ENCODE data around the gene PHF20. TPM values are rescaled to one million over a fixed set of nuclear protein-coding genes. Genes with fewer than 3 reads are reported as not detected.

The PHF20 gene
- total and polyA plus RNA-seq, 2 of the 13 experiments (the other 11 are each of a cell fraction or from before 2014, with no cell fraction given), result 22.8 to 34.1 TPM

GRCh38 chr20:35768731-35769664 lies 2.8 kb upstream of the PHF20 start (continued):
- TF ChIP-seq HMGXB3 (CRISPR knock-in tag; IDR thresholded peaks at IDR 0.05; ENCODE audit: borderline replicate concordance), result peak; percentile 79; the same call in 1 of the 2 replicates
- TF ChIP-seq E2F1 (CRISPR knock-in tag; IDR thresholded peaks at IDR 0.05), result no peak
- TF ChIP-seq MED1 (CRISPR knock-in tag; IDR thresholded peaks at IDR 0.05), result peak; percentile 44; the same call in 1 of the 2 replicates
- TF ChIP-seq ETV5 (CRISPR knock-in tag; IDR thresholded peaks at IDR 0.05; ENCODE audit: borderline replicate concordance), result no peak; the same call in 1 of the 2 replicates
- TF ChIP-seq ZNF614 (CRISPR knock-in tag; IDR thresholded peaks at IDR 0.05; ENCODE audit: borderline replicate concordance), result peak; percentile 42; the same call in 1 of the 2 replicates
- no peak for TF ChIP-seq PAX8 (CRISPR knock-in tag; IDR thresholded peaks at IDR 0.05; ENCODE audit: borderline replicate concordance)
- peak; percentile 29; the same call in 1 of the 2 replicates for TF ChIP-seq NCOA2 (CRISPR knock-in tag; IDR thresholded peaks at IDR 0.05)
- no peak for TF ChIP-seq ZNF264 (CRISPR knock-in tag; IDR thresholded peaks at IDR 0.05)
- TF ChIP-seq ZBED4 (CRISPR knock-in tag; IDR thresholded peaks at IDR 0.05; ENCODE audit: borderline replicate concordance), result no peak
- no peak for TF ChIP-seq ZNF563 (CRISPR knock-in tag; IDR thresholded peaks at IDR 0.05)
- TF ChIP-seq ZKSCAN1 (IDR thresholded peaks at IDR 0.05; ENCODE audit: low read length), result no peak
- no peak for TF ChIP-seq SOX13 (IDR thresholded peaks at IDR 0.05)
- peak in 1 of 2 experiments; percentile 58; a peak in 1 of 4 replicates for TF ChIP-seq SOX13 (CRISPR knock-in tag; conservative IDR thresholded peaks at IDR 0.05 in 1 of 2, IDR thresholded peaks at IDR 0.05 in 1 of 2)
- TF ChIP-seq NFYB (CRISPR knock-in tag; IDR thresholded peaks at IDR 0.05), result peak; percentile 89
- TF ChIP-seq ZNF775 (CRISPR knock-in tag; IDR thresholded peaks at IDR 0.05; ENCODE audit: borderline replicate concordance), result no peak
- no peak for TF ChIP-seq CBFB (CRISPR knock-in tag; IDR thresholded peaks at IDR 0.05)
- TF ChIP-seq ZNF276 (CRISPR knock-in tag; IDR thresholded peaks at IDR 0.05; ENCODE audit: low read depth), result no peak
